Karpas-422 (cell line): ENCODE measurements around the gene TJP1. TPM values are rescaled to one million over a fixed set of nuclear protein-coding genes. Genes with fewer than 3 reads are reported as not detected.

Experiments used
- DNase-seq: peaks from one replicate; pipeline ENCODE4 v3.0.0-alpha.2; 2015
- H2AFZ ChIP-seq: fragments of 200-600 bp; sonication (generic); 2 replicates; pipeline ENCODE4 v1.6.1; 2014; ENCODE audit warnings: antibody characterized with exemption, low read length, mixed read lengths
- H3K27ac ChIP-seq: fragments of 200-600 bp; sonication (generic); 2 replicates; pipeline ENCODE4 v1.5.1; 2014; ENCODE audit warnings: mild to moderate bottlenecking, low read length, moderate library complexity
- H3K27me3 ChIP-seq: fragments of 200-600 bp; sonication (generic); 2 replicates; pipeline ENCODE4 v1.6.1; 2014; ENCODE audit warnings: low read length, mixed read lengths
- H3K36me3 ChIP-seq: fragments of 200-600 bp; sonication (generic); 2 replicates; pipeline ENCODE4 v1.6.1; 2014; ENCODE audit warnings: low read length, mixed read lengths; ENCODE audit not compliant: insufficient read depth
- H3K4me1 ChIP-seq: fragments of 200-600 bp; sonication (generic); 2 replicates; pipeline ENCODE4 v1.6.1; 2014; ENCODE audit warnings: mild to moderate bottlenecking, low read length, mixed read lengths
- H3K4me2 ChIP-seq: fragments of 200-600 bp; sonication (generic); 2 replicates; pipeline ENCODE4 v1.6.1; 2014; ENCODE audit warnings: low read length, low read depth, mild to moderate bottlenecking; ENCODE audit not compliant: poor library complexity, severe bottlenecking
- H3K4me3 ChIP-seq: fragments of 200-600 bp; sonication (generic); 2 replicates; pipeline ENCODE4 v1.5.1; 2014; ENCODE audit warnings: mild to moderate bottlenecking, antibody characterized with exemption, low read length, mixed read lengths
- H3K79me2 ChIP-seq: fragments of 200-600 bp; sonication (generic); 2 replicates; pipeline ENCODE4 v1.6.1; 2014; ENCODE audit warnings: mild to moderate bottlenecking, low read length, mixed read lengths
- H3K9ac ChIP-seq: fragments of 200-600 bp; sonication (generic); 2 replicates; pipeline ENCODE4 v1.6.0; 2014; ENCODE audit warnings: low read length
- H3K9me2 ChIP-seq: fragments of 200-600 bp; sonication (generic), shearing (Covaris generic); replicated peaks from 2 replicates; pipeline ENCODE4 v1.6.0; 2014; ENCODE audit warnings: mild to moderate bottlenecking, low read length, moderate library complexity; ENCODE audit not compliant: insufficient read depth
- H3K9me3 ChIP-seq: fragments of 300-700, 200-600 bp; sonication (generic); 2 replicates; pipeline ENCODE4 v1.6.1; 2014; ENCODE audit warnings: low read length, mixed read lengths
- H4K20me1 ChIP-seq: fragments of 200-600 bp; sonication (generic); 2 replicates; pipeline ENCODE4 v1.6.1; 2014; ENCODE audit warnings: mild to moderate bottlenecking, antibody characterized with exemption, low read length, low read depth; ENCODE audit not compliant: insufficient read depth
- total RNA-seq: library from RNA; depleted of rRNA; stranded (reverse); fragments of >200 nt; shearing (Covaris generic); gene quantifications from 2 replicates; pipeline ENCODE4 v1.2.3, GENCODE V29; 2014; ENCODE audit warnings: low replicate concordance

Gene TJP1
- total RNA-seq, 1 experiment from 2014 or later: not detected

DNA sequence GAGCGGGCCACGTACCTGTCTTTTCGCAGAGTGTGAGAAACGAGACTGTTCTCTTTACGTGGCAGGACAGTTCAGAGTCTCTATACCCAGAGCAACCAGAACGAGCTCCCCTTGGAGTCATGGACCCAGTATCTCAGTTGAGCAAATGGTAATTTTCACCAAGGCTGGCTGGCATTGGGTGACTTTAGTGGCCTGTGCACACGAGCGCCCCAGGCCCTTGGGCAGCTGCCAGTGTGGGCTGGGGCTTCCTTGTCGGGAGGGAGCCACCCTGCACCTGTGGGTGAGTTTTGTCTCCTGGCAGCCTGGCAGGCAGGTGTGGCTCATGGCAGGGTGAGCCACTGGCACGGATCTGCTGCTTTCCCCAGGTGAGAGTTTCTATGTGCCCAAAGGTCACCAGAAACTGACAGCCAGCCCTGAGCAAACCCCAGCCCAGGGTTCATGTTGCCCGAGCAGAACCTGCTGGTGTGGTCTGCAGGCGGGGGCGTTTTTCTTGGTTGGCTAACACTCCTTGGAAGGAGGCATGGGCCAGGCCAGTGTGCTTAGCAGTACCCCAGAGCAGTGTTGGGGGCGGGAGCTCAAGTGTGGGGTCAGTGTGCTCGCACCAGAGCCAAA, 135.0 kb downstream of the TJP1 start:
- Histone ChIP-seq H3K4me1 (no peaks in the 10 kb centered on the region), H3K9me2 (no peaks in the 10 kb centered on the region), H4K20me1 (no peaks in the 10 kb centered on the region), H3K27ac (no peak overlapping the region), H2AFZ (no peak overlapping the region), H3K4me3 (no peak overlapping the region), H3K27me3 (no peaks in the 10 kb centered on the region), H3K79me2 (no peaks in the 10 kb centered on the region), H3K9me3 (peaks cover 10% of the 10 kb centered on the region; the same call in 1 of the 2 replicates), H3K36me3 (no peaks in the 10 kb centered on the region), H3K9ac (no peak overlapping the region), H3K4me2 (no peak overlapping the region)
- DNase-seq: no peak

- Histone ChIP-seq H3K79me2 (no peaks in the 10 kb centered on the region), H2AFZ (no peak overlapping the region), H3K4me2 (no peak overlapping the region), H3K36me3 (no peaks in the 10 kb centered on the region), H3K27me3 (no peaks in the 10 kb centered on the region), H3K4me1 (no peaks in the 10 kb centered on the region), H3K9ac (no peak overlapping the region), H4K20me1 (no peaks in the 10 kb centered on the region), H3K9me2 (no peaks in the 10 kb centered on the region), H3K4me3 (no peak overlapping the region), H3K9me3 (peaks cover 10% of the 10 kb centered on the region; the same call in 1 of the 2 replicates), H3K27ac (no peak overlapping the region)
- DNase-seq: no peak
Measured at GRCh38 chr15:29686445-29687203, 135.6 kb downstream of the TJP1 start.

GRCh38 chr15:29686079-29686425, 136.2 kb downstream of the TJP1 start:
- no peak overlapping the region for H3K4me2 ChIP-seq
- DNase-seq: no peak
- peaks cover 10% of the 10 kb centered on the region; the same call in 1 of the 2 replicates for H3K9me3 ChIP-seq
- no peaks in the 10 kb centered on the region for H3K79me2 ChIP-seq
- H3K9ac ChIP-seq: no peak overlapping the region
- H3K4me1 ChIP-seq: no peaks in the 10 kb centered on the region
- no peak overlapping the region for H3K4me3 ChIP-seq
- H3K27me3 ChIP-seq: no peaks in the 10 kb centered on the region
- no peak overlapping the region for H2AFZ ChIP-seq
- no peak overlapping the region for H3K27ac ChIP-seq
- H3K36me3 ChIP-seq: no peaks in the 10 kb centered on the region
- H3K9me2 ChIP-seq: no peaks in the 10 kb centered on the region
- no peaks in the 10 kb centered on the region for H4K20me1 ChIP-seq

DNA sequence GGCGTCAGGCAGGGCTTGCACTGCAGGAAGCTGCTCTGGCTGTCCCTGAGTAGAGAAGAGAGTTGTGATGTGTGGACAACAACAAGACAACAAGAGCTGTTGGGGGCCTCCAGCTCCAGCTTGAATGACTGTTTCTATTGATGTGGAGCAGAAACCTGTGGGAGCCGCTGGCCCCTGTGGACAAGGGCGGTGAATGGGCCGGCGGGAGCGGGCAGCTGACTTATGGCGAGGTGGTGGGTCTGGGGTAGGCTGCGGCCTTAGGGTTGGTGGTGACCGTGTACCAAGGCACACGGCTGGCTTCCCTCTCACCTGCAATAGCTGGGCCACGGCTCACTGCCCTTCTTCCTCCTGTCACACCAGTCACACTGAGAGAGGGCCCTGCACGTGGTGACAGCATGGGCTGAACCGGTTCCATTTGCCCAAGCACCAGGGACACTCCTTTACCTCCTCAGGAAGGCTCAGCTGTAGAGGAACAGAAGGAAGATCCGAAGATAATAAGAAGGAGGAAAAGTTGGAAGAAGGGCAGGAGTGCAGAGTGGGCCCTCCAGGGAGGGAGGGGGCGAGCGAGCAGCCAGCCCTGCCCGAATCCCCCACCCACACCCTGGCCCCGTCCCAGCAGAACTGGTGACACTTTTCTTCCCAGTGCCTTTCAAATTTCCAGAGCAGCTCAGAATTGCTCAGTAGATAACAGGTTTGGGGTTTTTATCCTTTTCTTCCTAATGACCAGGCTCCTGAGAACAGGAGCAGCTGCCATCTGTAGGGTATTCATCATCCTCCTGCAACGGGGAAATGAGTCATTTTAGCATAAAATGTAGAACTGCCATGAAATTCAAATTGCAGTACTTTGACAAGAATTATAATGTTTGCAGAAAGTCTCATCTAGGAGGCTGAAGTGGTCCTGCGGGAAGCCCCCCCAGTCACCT, 136.9 kb downstream of the TJP1 start:
- Histone ChIP-seq H3K9ac (no peak overlapping the region), H3K9me2 (no peaks in the 10 kb centered on the region), H3K4me3 (no peak overlapping the region), H2AFZ (no peak overlapping the region), H3K27me3 (no peaks in the 10 kb centered on the region), H3K27ac (no peak overlapping the region), H4K20me1 (no peaks in the 10 kb centered on the region), H3K79me2 (no peaks in the 10 kb centered on the region), H3K4me2 (no peak overlapping the region), H3K9me3 (peaks cover 6% of the 10 kb centered on the region; the same call in 1 of the 2 replicates), H3K36me3 (no peaks in the 10 kb centered on the region), H3K4me1 (no peaks in the 10 kb centered on the region)
- DNase-seq: no peak

DNA sequence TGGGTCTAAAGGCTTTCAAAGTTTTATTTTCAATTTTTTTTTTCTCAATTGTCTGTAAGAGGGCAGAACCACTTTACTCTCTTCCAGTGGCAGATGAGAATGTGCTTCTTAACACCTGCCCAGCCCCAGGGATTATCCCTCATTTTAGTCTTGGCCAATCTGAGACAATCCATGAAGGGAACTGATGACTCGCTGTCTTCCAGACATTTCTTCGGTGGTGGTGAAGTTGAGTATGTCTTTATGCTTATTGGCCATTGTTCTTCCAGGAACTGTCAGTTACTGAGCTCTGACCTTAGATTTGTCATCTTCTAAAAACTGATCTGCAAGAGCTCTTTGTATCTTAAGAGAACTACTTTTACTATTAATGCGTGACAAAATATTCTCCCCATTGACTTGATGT, 139.5 kb downstream of the TJP1 start:
- no peaks in the 10 kb centered on the region for H3K79me2 ChIP-seq

DNA sequence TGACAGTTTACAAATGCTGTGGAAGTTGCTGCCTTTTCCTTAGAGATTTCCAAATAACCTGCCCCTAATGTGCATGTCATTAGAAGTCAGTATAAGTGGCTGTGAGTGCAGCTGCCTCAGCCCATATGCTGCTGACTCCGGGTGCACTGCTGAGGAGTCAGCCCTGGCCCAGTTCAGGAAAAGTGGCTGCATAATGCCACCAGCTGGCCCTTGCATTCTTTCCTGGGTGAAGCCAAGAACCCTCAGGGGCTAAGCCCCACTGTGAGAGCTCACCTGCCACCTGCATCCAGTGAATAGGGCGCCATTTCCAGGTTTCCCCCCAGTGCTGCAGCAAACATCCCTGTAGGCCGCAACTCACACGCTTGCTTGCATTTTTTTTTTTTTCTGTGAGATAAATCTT, 139.9 kb downstream of the TJP1 start:
- no peaks in the 10 kb centered on the region for H4K20me1 ChIP-seq
- peaks cover 6% of the 10 kb centered on the region; the same call in 1 of the 2 replicates for H3K9me3 ChIP-seq
- H3K36me3 ChIP-seq: no peaks in the 10 kb centered on the region
- H3K9me2 ChIP-seq: no peaks in the 10 kb centered on the region
- no peak overlapping the region for H3K9ac ChIP-seq
- H3K27ac ChIP-seq: no peak overlapping the region
- no peak for DNase-seq
- no peak overlapping the region for H2AFZ ChIP-seq
- H3K27me3 ChIP-seq: no peaks in the 10 kb centered on the region
- no peak overlapping the region for H3K4me2 ChIP-seq
- no peak overlapping the region for H3K4me3 ChIP-seq
- no peaks in the 10 kb centered on the region for H3K4me1 ChIP-seq
- no peaks in the 10 kb centered on the region for H3K79me2 ChIP-seq

More for the DNA sequence above, 139.5 kb downstream of the TJP1 start:
- Histone ChIP-seq H3K4me2 (no peak overlapping the region), H3K4me3 (no peak overlapping the region), H3K9ac (no peak overlapping the region), H3K27ac (no peak overlapping the region), H3K9me2 (no peaks in the 10 kb centered on the region), H3K27me3 (no peaks in the 10 kb centered on the region), H2AFZ (no peak overlapping the region), H3K36me3 (no peaks in the 10 kb centered on the region), H4K20me1 (no peaks in the 10 kb centered on the region), H3K9me3 (peaks cover 6% of the 10 kb centered on the region; the same call in 1 of the 2 replicates), H3K4me1 (no peaks in the 10 kb centered on the region)
- DNase-seq: no peak

DNA sequence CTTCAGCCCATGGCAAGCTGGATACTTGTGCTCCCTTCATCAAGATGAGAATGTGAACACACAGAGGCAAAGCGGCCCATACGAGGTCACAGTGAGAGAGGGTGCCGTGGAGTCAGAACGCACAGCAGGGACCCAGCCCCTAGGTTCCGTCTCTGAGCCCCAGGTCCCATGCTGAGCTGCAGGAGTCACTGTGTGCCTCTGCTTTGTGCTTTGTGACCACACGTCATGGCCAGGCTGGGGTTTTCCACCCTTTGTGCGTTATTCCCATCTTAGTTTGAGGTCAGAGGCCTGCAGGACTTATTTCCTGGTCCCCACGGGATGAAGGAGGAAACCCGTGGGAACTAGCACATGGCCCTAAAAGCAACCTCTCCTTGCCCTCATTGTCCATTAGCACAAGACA, 140.3 kb downstream of the TJP1 start:
- no peaks in the 10 kb centered on the region for H3K27me3 ChIP-seq
- H3K4me2 ChIP-seq: no peak overlapping the region
- H3K27ac ChIP-seq: no peak overlapping the region
- H3K79me2 ChIP-seq: no peaks in the 10 kb centered on the region
- no peak overlapping the region for H3K9ac ChIP-seq
- no peak for DNase-seq
- no peaks in the 10 kb centered on the region for H4K20me1 ChIP-seq
- no peak overlapping the region for H3K4me3 ChIP-seq
- peaks cover 3% of the 10 kb centered on the region; the same call in 1 of the 2 replicates for H3K9me3 ChIP-seq
- no peak overlapping the region for H2AFZ ChIP-seq
- no peaks in the 10 kb centered on the region for H3K4me1 ChIP-seq
- H3K36me3 ChIP-seq: no peaks in the 10 kb centered on the region
- no peaks in the 10 kb centered on the region for H3K9me2 ChIP-seq
